Peyer's patch (tissue), 4 donors: ENCODE data around the gene HDAC9.

ENCODE experiments used
- POLR2A ChIP-seq, 2 donors: fragments of 450-650 bp; IDR thresholded peaks; one replicate each; pipeline ENCODE4 v1.5.1; 2017; ENCODE audit warnings: antibody characterized with exemption in 2 of 2, mild to moderate bottlenecking in 2 of 2, moderate library complexity in 2 of 2
- TF ChIP-seq, protein P1 (sequence below), 6 experiments: fragments of 450-650 bp in 4 of 6; fragments of 200-600 bp in 2 of 6; sonication (generic) in 1 of 6; IDR thresholded peaks; one replicate each; pipeline ENCODE4 v1.5.1; 2017 to 2019; ENCODE audit warnings: antibody characterized with exemption in 6 of 6, mild to moderate bottlenecking in 3 of 6, moderate library complexity in 1 of 6

DNA sequence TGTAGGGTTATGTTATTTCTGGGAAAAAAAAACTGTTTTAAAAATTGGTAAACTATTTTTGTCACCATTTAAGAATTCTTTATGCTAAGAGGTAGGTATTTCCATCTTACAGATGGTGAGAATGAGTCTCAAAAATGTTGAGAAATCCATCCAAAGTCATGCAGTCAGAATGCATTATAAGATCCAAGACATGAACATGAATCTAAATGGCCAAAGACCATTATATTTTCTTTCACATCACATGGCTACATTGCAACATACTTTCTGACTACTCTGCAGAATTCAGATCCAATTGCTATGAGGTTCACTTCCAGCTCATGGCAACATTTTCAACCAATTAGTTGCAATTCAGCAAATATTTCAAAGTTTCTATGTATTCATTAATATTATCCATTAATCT lies 440.7 kb downstream of the HDAC9 start:
- TF ChIP-seq POLR2A (IDR thresholded peaks at IDR 0.05): no peak
- TF ChIP-seq, protein P1, sequence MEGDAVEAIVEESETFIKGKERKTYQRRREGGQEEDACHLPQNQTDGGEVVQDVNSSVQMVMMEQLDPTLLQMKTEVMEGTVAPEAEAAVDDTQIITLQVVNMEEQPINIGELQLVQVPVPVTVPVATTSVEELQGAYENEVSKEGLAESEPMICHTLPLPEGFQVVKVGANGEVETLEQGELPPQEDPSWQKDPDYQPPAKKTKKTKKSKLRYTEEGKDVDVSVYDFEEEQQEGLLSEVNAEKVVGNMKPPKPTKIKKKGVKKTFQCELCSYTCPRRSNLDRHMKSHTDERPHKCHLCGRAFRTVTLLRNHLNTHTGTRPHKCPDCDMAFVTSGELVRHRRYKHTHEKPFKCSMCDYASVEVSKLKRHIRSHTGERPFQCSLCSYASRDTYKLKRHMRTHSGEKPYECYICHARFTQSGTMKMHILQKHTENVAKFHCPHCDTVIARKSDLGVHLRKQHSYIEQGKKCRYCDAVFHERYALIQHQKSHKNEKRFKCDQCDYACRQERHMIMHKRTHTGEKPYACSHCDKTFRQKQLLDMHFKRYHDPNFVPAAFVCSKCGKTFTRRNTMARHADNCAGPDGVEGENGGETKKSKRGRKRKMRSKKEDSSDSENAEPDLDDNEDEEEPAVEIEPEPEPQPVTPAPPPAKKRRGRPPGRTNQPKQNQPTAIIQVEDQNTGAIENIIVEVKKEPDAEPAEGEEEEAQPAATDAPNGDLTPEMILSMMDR (IDR thresholded peaks at IDR 0.05): no peak
